HCT116 (cell line): ENCODE measurements around the gene SYT3. TPM values are rescaled to one million over a fixed set of nuclear protein-coding genes. Genes with fewer than 3 reads are reported as not detected.

Experiments
- ATAC-seq: fragments of 200-7000 bp; cut with Tn5 transposase; 2 replicates; pipeline ENCODE4 v1.9.1; 2020; ENCODE audit warnings: mild to moderate bottlenecking, moderate library complexity
- BruUV-seq: library from RNA; stranded (reverse); fragments of 400-500 nt; replicated peaks from 2 replicates; lab custom pipeline; 2021; lab: Mats Ljungman, UMichigan
- CTCF ChIA-PET: fragments of 300-600 bp; sonication (Branson Sonifier 250); formaldehyde crosslinking; loops from one replicate; lab custom pipeline; 2021; ENCODE audit warnings: antibody characterized with exemption; lab: Charles Lee
- POLR2A ChIA-PET: fragments of 300-600, 350-600 bp; sonication (Branson Sonifier 250); formaldehyde crosslinking; loops from one replicate; lab custom pipeline; 2021; ENCODE audit warnings: antibody characterized with exemption; lab: Charles Lee
- RAD21 ChIA-PET, 2 experiments: fragments of 300-600 bp; sonication (Branson Sonifier 250); formaldehyde crosslinking; loops; one replicate each; lab custom pipeline; 2023; ENCODE audit warnings: low total read pairs in 2 of 2; ENCODE audit not compliant: uncharacterized antibody in 2 of 2, unreplicated experiment in 2 of 2, low non-redundant PET in 1 of 2; lab: Charles Lee
- DNase-seq: peaks from one replicate; pipeline ENCODE4 v3.0.0-alpha.2; 2010; ENCODE audit warnings: low read depth, low spot score
- H2AFZ ChIP-seq: fragments of 200-600 bp; shearing (Covaris generic), sonication (generic); 2 replicates; pipeline ENCODE4 v1.6.1; 2017; ENCODE audit warnings: low read depth, mixed run types, mixed read lengths, antibody characterized with exemption, low read length; ENCODE audit not compliant: poor library complexity, severe bottlenecking
- H3K27ac ChIP-seq: 2 replicates; pipeline ENCODE4 v1.5.1; 2012; ENCODE audit warnings: low read depth, low read length
- H3K27me3 ChIP-seq: fragments of 200-600 bp; sonication (generic); 2 replicates; pipeline ENCODE4 v1.6.1; 2016; ENCODE audit warnings: mixed run types, low read length, mixed read lengths; ENCODE audit not compliant: insufficient read depth
- H3K36me3 ChIP-seq, 2 experiments: fragments of 200-500 bp in 1 of 2; fragments of 200-600 bp in 1 of 2; sonication (Bioruptor generic) in 1 of 2; sonication (generic) in 1 of 2; 2 replicates each; pipeline versions ENCODE4 v1.5.1 to v1.6.1; 2014 to 2016; ENCODE audit warnings: low read length in 2 of 2, inconsistent platforms in 1 of 2, mixed read lengths in 1 of 2, mixed run types in 1 of 2; ENCODE audit not compliant: insufficient read depth in 2 of 2, control insufficient read depth in 1 of 2
- H3K4me1 ChIP-seq, 2 experiments: fragments of 200-600 bp in 1 of 2; sonication (generic) in 1 of 2; 2 replicates each; pipeline versions ENCODE4 v1.5.1 to v1.6.1; 2012 to 2017; ENCODE audit warnings: low read length in 2 of 2, inconsistent platforms in 1 of 2, mild to moderate bottlenecking in 1 of 2, mixed read lengths in 1 of 2, mixed run types in 1 of 2, moderate library complexity in 1 of 2; ENCODE audit not compliant: insufficient read depth in 2 of 2, control insufficient read depth in 1 of 2
- H3K4me2 ChIP-seq: fragments of 200-600 bp; sonication (generic); 2 replicates; pipeline ENCODE4 v1.6.1; 2017; ENCODE audit warnings: mixed run types, low read length, mixed read lengths
- H3K4me3 ChIP-seq, 2 experiments: fragments of 200-600 bp in 1 of 2; sonication (generic) in 1 of 2; replicated peaks in 1 of 2; 2 replicates each; pipeline ENCODE4 v1.5.1; 2011 to 2016; ENCODE audit warnings: low read length in 2 of 2, control low read depth in 1 of 2, low read depth in 1 of 2, mild to moderate bottlenecking in 1 of 2, mixed read lengths in 1 of 2, mixed run types in 1 of 2
- H3K79me2 ChIP-seq: fragments of 200-600 bp; sonication (generic); 2 replicates; pipeline ENCODE4 v1.6.1; 2017; ENCODE audit warnings: mild to moderate bottlenecking, mixed run types, low read length, moderate library complexity, mixed read lengths; ENCODE audit not compliant: insufficient read depth
- H3K9ac ChIP-seq: fragments of 200-600 bp; sonication (generic); 2 replicates; pipeline ENCODE4 v1.6.1; 2016; ENCODE audit warnings: low read length, mixed read lengths
- H3K9me2 ChIP-seq: fragments of 200-600 bp; sonication (generic), shearing (Covaris generic); 2 replicates; pipeline ENCODE4 v1.6.1; 2017; ENCODE audit warnings: mixed run types, mild to moderate bottlenecking, moderate library complexity; ENCODE audit not compliant: insufficient read depth
- H3K9me3 ChIP-seq, 2 experiments: fragments of 200-500 bp in 1 of 2; fragments of 200-600 bp in 1 of 2; sonication (Bioruptor generic) in 1 of 2; sonication (generic) in 1 of 2; 2 replicates each; pipeline ENCODE4 v1.6.1; 2014 to 2017; ENCODE audit warnings: low read length in 2 of 2, mixed read lengths in 2 of 2, inconsistent platforms in 1 of 2, low read depth in 1 of 2, mild to moderate bottlenecking in 1 of 2, mixed run types in 1 of 2, moderate library complexity in 1 of 2; ENCODE audit not compliant: control insufficient read depth in 1 of 2, insufficient read depth in 1 of 2
- H4K20me1 ChIP-seq: fragments of 200-600 bp; sonication (generic), shearing (Covaris generic); 2 replicates; pipeline ENCODE4 v1.6.1; 2017; ENCODE audit warnings: mixed run types, mild to moderate bottlenecking, moderate library complexity; ENCODE audit not compliant: insufficient read depth
- CBX3 ChIP-seq: IDR thresholded peaks from 2 replicates; pipeline ENCODE4 v1.6.1; 2012; ENCODE audit warnings: low read depth
- CEBPB ChIP-seq: IDR thresholded peaks from 2 replicates; pipeline ENCODE4 v1.6.1; 2012; ENCODE audit warnings: low read depth
- EGR1 ChIP-seq: IDR thresholded peaks from 2 replicates; pipeline ENCODE4 v1.6.1; 2012; ENCODE audit warnings: low read depth
- EZH2 ChIP-seq: fragments of 200-600 bp; sonication (generic); IDR thresholded peaks from 2 replicates; pipeline ENCODE4 v1.6.1; 2017; ENCODE audit warnings: antibody characterized with exemption, mixed run types
- EZH2phosphoT487 ChIP-seq: fragments of 200-600 bp; IDR thresholded peaks from 2 replicates; pipeline ENCODE4 v1.6.1; 2018; ENCODE audit warnings: antibody characterized with exemption, borderline replicate concordance
- FOSL1 ChIP-seq: IDR thresholded peaks from 2 replicates; pipeline ENCODE4 v1.6.1; 2012; ENCODE audit warnings: low read depth
- POLR2A ChIP-seq: IDR thresholded peaks from 2 replicates; pipeline ENCODE4 v1.7.0; 2011; ENCODE audit warnings: borderline replicate concordance; ENCODE audit not compliant: insufficient read depth, insufficient read length; ENCODE audit errors: extremely low read depth
- POLR2AphosphoS5 ChIP-seq: IDR thresholded peaks from 2 replicates; pipeline ENCODE4 v1.6.1; 2011; ENCODE audit warnings: mild to moderate bottlenecking, low read depth, low read length, moderate library complexity
- RAD21 ChIP-seq: IDR thresholded peaks from 2 replicates; pipeline ENCODE4 v1.6.1; 2012; ENCODE audit warnings: low read depth, mild to moderate bottlenecking
- SIN3A ChIP-seq: IDR thresholded peaks from 2 replicates; pipeline ENCODE4 v1.6.1; 2012; ENCODE audit warnings: low read depth
- SP1 ChIP-seq: IDR thresholded peaks from 2 replicates; pipeline ENCODE4 v1.6.1; 2012; ENCODE audit warnings: low read depth
- SRF ChIP-seq: IDR thresholded peaks from 2 replicates; pipeline ENCODE4 v1.6.1; 2012; ENCODE audit warnings: low read depth
- TCF7L2 ChIP-seq: IDR thresholded peaks from 2 replicates; pipeline ENCODE4 v1.7.0; 2011; ENCODE audit warnings: borderline replicate concordance, inconsistent platforms; ENCODE audit not compliant: insufficient read depth, insufficient read length; ENCODE audit errors: extremely low read depth
- YY1 ChIP-seq: IDR thresholded peaks from 2 replicates; pipeline ENCODE4 v1.6.1; 2011; ENCODE audit warnings: low read length, low read depth, moderate library complexity, mild to moderate bottlenecking; ENCODE audit not compliant: insufficient replicate concordance; ENCODE audit errors: extremely low read depth
- ZFX ChIP-seq: fragments of 450-650 bp; IDR thresholded peaks from 2 replicates; pipeline ENCODE4 v1.6.1; 2017
- ZNF274 ChIP-seq: fragments of 200-500 bp; sonication (Bioruptor generic); IDR thresholded peaks from 2 replicates; pipeline ENCODE4 v1.6.1; 2014; ENCODE audit warnings: mild to moderate bottlenecking, low read depth, low read length, inconsistent platforms
- intact Hi-C: fragments of 100-400 bp; cut with micrococcal nuclease; formaldehyde crosslinking; loops from 2 replicates; pipeline ENCODE4 v1.10.0; 2022
- total RNA-seq: library from RNA; stranded (reverse); gene quantifications from one replicate; pipeline ENCODE4 v1.2.1, GENCODE V29; 2021; ENCODE audit not compliant: unreplicated experiment
- TF ChIP-seq, protein P1 (sequence below): IDR thresholded peaks from 2 replicates; pipeline ENCODE4 v1.6.1; 2012
- TF ChIP-seq, protein P2 (sequence below): IDR thresholded peaks from 2 replicates; pipeline ENCODE4 v1.6.1; 2012
- TF ChIP-seq, protein P3 (sequence below), 3 experiments: fragments of 200-600 bp in 1 of 3; sonication (generic) in 1 of 3; IDR thresholded peaks in 2 of 3; conservative IDR thresholded peaks in 1 of 3; 2 replicates each; pipeline ENCODE4 v1.5.1; 2012 to 2017; ENCODE audit warnings: low read depth in 2 of 3, low read length in 2 of 3, antibody characterized with exemption in 1 of 3, borderline replicate concordance in 1 of 3, control low read depth in 1 of 3, mild to moderate bottlenecking in 1 of 3, mixed read lengths in 1 of 3, mixed run types in 1 of 3, moderate library complexity in 1 of 3; ENCODE audit not compliant: insufficient read depth in 1 of 3

SYT3 gene
- total RNA-seq, 1 experiment from 2014 or later = 4.6 TPM

DNA sequence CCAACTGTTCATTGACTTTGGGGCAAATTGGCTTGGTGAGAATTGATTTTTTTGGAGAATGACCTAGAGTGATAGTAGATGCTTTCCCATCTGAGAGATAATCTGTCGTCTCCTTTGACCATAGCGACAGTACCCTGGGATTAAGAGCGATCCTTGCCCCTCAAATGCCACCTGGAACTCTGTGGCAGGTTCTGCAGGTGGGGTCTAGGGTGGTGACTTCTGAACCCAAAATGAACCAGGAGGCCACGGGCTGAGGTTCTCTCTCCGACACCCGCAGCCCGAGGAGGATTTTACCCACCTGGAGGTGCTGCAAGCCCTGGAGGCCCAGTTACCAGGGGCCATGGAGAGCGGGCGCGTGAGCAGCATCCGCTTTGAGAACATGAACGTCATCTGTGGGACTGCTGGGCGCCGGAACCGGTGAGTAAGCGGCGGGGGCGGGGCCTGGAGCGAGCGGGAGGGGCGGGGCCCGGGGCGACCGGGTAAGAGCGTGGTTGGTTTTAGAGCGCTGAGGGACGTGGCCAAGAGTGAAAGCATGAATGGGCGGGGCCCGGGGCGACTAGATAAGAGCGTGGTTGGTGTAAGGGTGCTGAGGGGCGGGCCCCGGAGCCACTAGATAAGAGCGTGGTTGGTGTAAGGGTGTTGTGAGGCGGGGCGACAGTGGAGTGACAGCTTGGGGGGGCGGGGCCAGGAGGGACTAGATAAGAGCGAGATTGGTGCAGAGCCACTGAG, 18.2 kb upstream of the SYT3 start:
- H4K20me1 ChIP-seq = no peaks in the 10 kb centered on the region
- H3K9ac ChIP-seq = peak overlapping the region; percentile 84
- H3K4me1 ChIP-seq = peaks cover 0 to 34% of the 10 kb centered on the region in 2 experiments; a peak in 3 of 4 replicates
- intact Hi-C loops = loop anchor here (5.0 to 10.0 kb wide), 2 partner anchors 123 to 291 kb away; partner anchors contain the start of gene NAPSA
- peak overlapping the region; percentile 77 to 81 for H3K4me3 ChIP-seq
- BruUV-seq = no TSS peak
- ATAC-seq = peak; percentile 95
- peak overlapping the region; percentile 92 for H3K4me2 ChIP-seq
- RAD21 ChIA-PET = interaction anchor here in 1 of 2 experiments (0.5 kb wide), 1 partner anchor 126 kb away, joined by 6 read pairs; no protein-coding TSS in a partner anchor
- POLR2A ChIA-PET = no interaction called here
- no peaks in the 10 kb centered on the region for H3K27me3 ChIP-seq
- peak overlapping the region; percentile 81 for H3K27ac ChIP-seq
- peak; percentile 47 for TF ChIP-seq POLR2A
- no peak; the same call in 1 of the 2 replicates for TF ChIP-seq FOSL1
- peak; percentile 78 for TF ChIP-seq POLR2AphosphoS5
- peak; percentile 48 for TF ChIP-seq YY1
- TF ChIP-seq, protein P1, sequence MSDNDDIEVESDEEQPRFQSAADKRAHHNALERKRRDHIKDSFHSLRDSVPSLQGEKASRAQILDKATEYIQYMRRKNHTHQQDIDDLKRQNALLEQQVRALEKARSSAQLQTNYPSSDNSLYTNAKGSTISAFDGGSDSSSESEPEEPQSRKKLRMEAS = peak; percentile 56
- no peak for TF ChIP-seq RAD21
- TF ChIP-seq SP1 = peak; percentile 93
- TF ChIP-seq, all 23 proteins: peak for 5
- H3K9me2 ChIP-seq = no peaks in the 10 kb centered on the region
- DNase-seq = peak; percentile 99
- H3K79me2 ChIP-seq = no peaks in the 10 kb centered on the region
- no peaks in the 10 kb centered on the region for H3K9me3 ChIP-seq
- H3K36me3 ChIP-seq = no peaks in the 10 kb centered on the region
- CTCF ChIA-PET = interaction anchor here (1.0 kb wide), 2 partner anchors 12 to 102 kb away, joined by 4 to 6 read pairs; no protein-coding TSS in a partner anchor
- H2AFZ ChIP-seq = no peak overlapping the region

DNA sequence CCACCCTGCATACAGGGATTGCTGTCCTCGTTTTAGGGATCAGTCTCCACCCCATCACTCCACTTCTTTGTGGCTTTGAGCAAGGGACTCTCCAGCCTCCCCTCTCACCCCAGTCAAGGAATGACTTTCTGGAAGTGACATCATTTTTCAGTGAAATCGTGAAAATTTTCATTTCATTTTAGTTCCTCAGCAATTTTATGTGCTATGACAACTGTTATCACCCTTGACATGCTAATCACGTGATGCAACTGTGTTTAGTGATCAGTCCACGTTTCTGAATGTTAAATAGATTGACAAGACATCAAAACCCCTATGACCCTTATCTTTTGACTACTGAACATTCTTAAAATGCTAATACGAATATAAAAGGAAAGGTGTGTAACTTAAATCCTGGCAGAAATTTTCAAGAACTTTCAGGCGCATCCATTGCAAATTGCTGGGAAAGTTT, 17.6 kb upstream of the SYT3 start:
- Histone ChIP-seq H3K79me2 (no peaks in the 10 kb centered on the region), H3K27me3 (no peaks in the 10 kb centered on the region), H4K20me1 (no peaks in the 10 kb centered on the region), H3K9me2 (no peaks in the 10 kb centered on the region), H3K4me1 (peaks cover 0 to 34% of the 10 kb centered on the region in 2 experiments; a peak in 3 of 4 replicates), H3K4me2 (peak overlapping the region; percentile 91), H3K4me3 (peak overlapping the region; percentile 77 to 81), H3K36me3 (no peaks in the 10 kb centered on the region), H3K9me3 (no peaks in the 10 kb centered on the region), H3K9ac (peak overlapping the region; percentile 84), H2AFZ (no peak overlapping the region), H3K27ac (peak overlapping the region; percentile 66; the same call in 1 of the 2 replicates)
- no peak for ATAC-seq
- RAD21 ChIA-PET = no interaction called here
- intact Hi-C loops = loop anchor here (5.0 to 10.0 kb wide), 2 partner anchors 122 to 290 kb away; partner anchors contain the start of gene NAPSA
- POLR2A ChIA-PET = no interaction called here
- CTCF ChIA-PET = no interaction called here
- BruUV-seq = TSS peak; percentile 91
- DNase-seq = no peak
- TF ChIP-seq EZH2 = no peak
- TF ChIP-seq SRF = no peak
- TF ChIP-seq RAD21 = no peak
- no peak for TF ChIP-seq CBX3
- no peak for TF ChIP-seq FOSL1
- no peak for TF ChIP-seq YY1
- TF ChIP-seq, protein P2, sequence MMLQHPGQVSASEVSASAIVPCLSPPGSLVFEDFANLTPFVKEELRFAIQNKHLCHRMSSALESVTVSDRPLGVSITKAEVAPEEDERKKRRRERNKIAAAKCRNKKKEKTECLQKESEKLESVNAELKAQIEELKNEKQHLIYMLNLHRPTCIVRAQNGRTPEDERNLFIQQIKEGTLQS = no peak
- TF ChIP-seq ZFX = no peak
- TF ChIP-seq EZH2phosphoT487 = no peak
- TF ChIP-seq, protein P3, sequence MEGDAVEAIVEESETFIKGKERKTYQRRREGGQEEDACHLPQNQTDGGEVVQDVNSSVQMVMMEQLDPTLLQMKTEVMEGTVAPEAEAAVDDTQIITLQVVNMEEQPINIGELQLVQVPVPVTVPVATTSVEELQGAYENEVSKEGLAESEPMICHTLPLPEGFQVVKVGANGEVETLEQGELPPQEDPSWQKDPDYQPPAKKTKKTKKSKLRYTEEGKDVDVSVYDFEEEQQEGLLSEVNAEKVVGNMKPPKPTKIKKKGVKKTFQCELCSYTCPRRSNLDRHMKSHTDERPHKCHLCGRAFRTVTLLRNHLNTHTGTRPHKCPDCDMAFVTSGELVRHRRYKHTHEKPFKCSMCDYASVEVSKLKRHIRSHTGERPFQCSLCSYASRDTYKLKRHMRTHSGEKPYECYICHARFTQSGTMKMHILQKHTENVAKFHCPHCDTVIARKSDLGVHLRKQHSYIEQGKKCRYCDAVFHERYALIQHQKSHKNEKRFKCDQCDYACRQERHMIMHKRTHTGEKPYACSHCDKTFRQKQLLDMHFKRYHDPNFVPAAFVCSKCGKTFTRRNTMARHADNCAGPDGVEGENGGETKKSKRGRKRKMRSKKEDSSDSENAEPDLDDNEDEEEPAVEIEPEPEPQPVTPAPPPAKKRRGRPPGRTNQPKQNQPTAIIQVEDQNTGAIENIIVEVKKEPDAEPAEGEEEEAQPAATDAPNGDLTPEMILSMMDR (IDR thresholded peaks at IDR 0.05 in 2 of 3, conservative IDR thresholded peaks at IDR 0.05 in 1 of 3; ENCODE audit: borderline replicate concordance in 1 of 3, insufficient read depth in 1 of 3, low read depth in 2 of 3, low read length in 2 of 3) = no peak
- no peak for TF ChIP-seq SIN3A
- TF ChIP-seq EGR1 = no peak
- TF ChIP-seq CEBPB = no peak
- TF ChIP-seq ZNF274 = no peak
- no peak for TF ChIP-seq TCF7L2
